PC-3 (cell line): ENCODE data around the gene SDK1. TPM values are rescaled to one million over a fixed set of nuclear protein-coding genes. Genes with fewer than 3 reads are reported as not detected.

ENCODE experiments used
- ATAC-seq: fragments of 200-7000 bp; cut with Tn5 transposase; 2 replicates; pipeline ENCODE4 v1.9.1; 2020; ENCODE audit warnings: mild to moderate bottlenecking, moderate library complexity
- BruUV-seq: library from RNA; stranded (reverse); fragments of 400-500 nt; replicated peaks from 2 replicates; lab custom pipeline; 2021; lab: Mats Ljungman, UMichigan
- CTCF ChIA-PET: fragments of 300-600 bp; sonication (Branson Sonifier 250); formaldehyde crosslinking; loops from one replicate; lab custom pipeline; 2022; ENCODE audit warnings: antibody characterized with exemption; lab: Charles Lee
- POLR2A ChIA-PET: fragments of 300-600 bp; sonication (Branson Sonifier 250); formaldehyde crosslinking; loops from one replicate; lab custom pipeline; 2022; ENCODE audit warnings: antibody characterized with exemption; ENCODE audit not compliant: unreplicated experiment; lab: Charles Lee
- DNase-seq: peaks from one replicate; pipeline ENCODE4 v3.0.0-alpha.2; 2015
- H2AFZ ChIP-seq: fragments of 300-600 bp; sonication (generic); 2 replicates; pipeline ENCODE4 v1.6.0; 2016; ENCODE audit warnings: antibody characterized with exemption, low read length
- H3F3A ChIP-seq: fragments of 300-600 bp; sonication (generic); one replicate; pipeline ENCODE4 v1.6.0; 2017; ENCODE audit warnings: antibody characterized with exemption, low read length, control low read depth, mild to moderate bottlenecking; ENCODE audit not compliant: unreplicated experiment
- H3K27ac ChIP-seq: fragments of 300-600 bp; sonication (generic); 2 replicates; pipeline ENCODE4 v1.5.1; 2016; ENCODE audit warnings: mild to moderate bottlenecking, low read length
- H3K27me3 ChIP-seq: fragments of 300-600 bp; sonication (generic); 2 replicates; pipeline ENCODE4 v1.6.1; 2016; ENCODE audit warnings: low read length, mixed read lengths
- H3K36me3 ChIP-seq: fragments of 300-600 bp; sonication (generic); 2 replicates; pipeline ENCODE4 v1.6.1; 2016; ENCODE audit warnings: low read depth, mixed run types, low read length, mixed read lengths
- H3K4me1 ChIP-seq: fragments of 300-600 bp; sonication (generic); 2 replicates; pipeline ENCODE4 v1.5.1; 2016; ENCODE audit warnings: low read length; ENCODE audit not compliant: insufficient read depth
- H3K4me2 ChIP-seq: fragments of 300-600 bp; sonication (generic); 2 replicates; pipeline ENCODE4 v1.6.0; 2016; ENCODE audit warnings: low read length
- H3K4me3 ChIP-seq: fragments of 300-600 bp; sonication (generic); 2 replicates; pipeline ENCODE4 v1.5.1; 2016; ENCODE audit warnings: mild to moderate bottlenecking, low read length, mixed read lengths
- H3K79me2 ChIP-seq: fragments of 300-600 bp; sonication (generic); 2 replicates; pipeline ENCODE4 v1.6.1; 2017; ENCODE audit warnings: low read length, mixed read lengths
- H3K9ac ChIP-seq: fragments of 300-600 bp; sonication (generic); 2 replicates; pipeline ENCODE4 v1.6.0; 2016; ENCODE audit warnings: mild to moderate bottlenecking, low read length
- H3K9me2 ChIP-seq: fragments of 300-600 bp; sonication (generic); replicated peaks from 2 replicates; pipeline ENCODE4 v1.6.1; 2016; ENCODE audit warnings: mixed run types, low read length, mixed read lengths
- H3K9me3 ChIP-seq: fragments of 300-600 bp; sonication (generic); 2 replicates; pipeline ENCODE4 v1.6.1; 2016; ENCODE audit warnings: low read length, mixed read lengths
- H4K20me1 ChIP-seq: fragments of 300-600 bp; sonication (generic); 2 replicates; pipeline ENCODE4 v1.6.1; 2016; ENCODE audit warnings: low read length, mixed read lengths
- CTCF ChIP-seq: fragments of 300-600 bp; sonication (generic); conservative IDR thresholded peaks from 2 replicates; pipeline ENCODE4 v1.5.1; 2017; ENCODE audit warnings: antibody characterized with exemption, low read depth, mild to moderate bottlenecking, low read length
- EZH2 ChIP-seq: fragments of 300-600 bp; sonication (generic); IDR thresholded peaks from one replicate; pipeline ENCODE4 v1.6.1; 2017; ENCODE audit warnings: antibody characterized with exemption, mild to moderate bottlenecking, low read length; ENCODE audit not compliant: unreplicated experiment
- EZH2phosphoT487 ChIP-seq: fragments of 300-600 bp; sonication (generic); IDR thresholded peaks from 2 replicates; pipeline ENCODE4 v1.6.1; 2018; ENCODE audit warnings: mild to moderate bottlenecking, antibody characterized with exemption, low read length, borderline replicate concordance
- intact Hi-C: fragments of 100-400 bp; cut with micrococcal nuclease; formaldehyde crosslinking; loops from 2 replicates; pipeline ENCODE4 v1.9.0; 2023
- total RNA-seq: library from RNA; depleted of rRNA; stranded (reverse); fragments of >200 nt; gene quantifications from 2 replicates; pipeline ENCODE4 v1.2.3, GENCODE V29; 2014

Gene SDK1
- total RNA-seq, 1 experiment from 2014 or later, result 2.8 TPM

- intact Hi-C loops, result no loop called here
- no peak overlapping the region for H2AFZ ChIP-seq
- CTCF ChIA-PET, result no interaction called here
- BruUV-seq, result no TSS peak
- no peak overlapping the region for H3K4me3 ChIP-seq
- H4K20me1 ChIP-seq, result no peaks in the 10 kb centered on the region
- 0 out of 2 replicates have a peak, but pooled peaks cover 8% of the 10 kb centered on the region for H3K4me1 ChIP-seq
- no peak for ATAC-seq
- no peak for TF ChIP-seq CTCF
- TF ChIP-seq EZH2phosphoT487, result no peak
- TF ChIP-seq EZH2, result no peak
- no peaks in the 10 kb centered on the region for H3F3A ChIP-seq
- H3K36me3 ChIP-seq, result no peaks in the 10 kb centered on the region
- H3K27me3 ChIP-seq, result no peaks in the 10 kb centered on the region
- H3K9me3 ChIP-seq, result no peaks in the 10 kb centered on the region
- H3K9me2 ChIP-seq, result no peaks in the 10 kb centered on the region
- no peaks in the 10 kb centered on the region for H3K79me2 ChIP-seq
- no peak overlapping the region for H3K27ac ChIP-seq
- no peak overlapping the region for H3K4me2 ChIP-seq
- H3K9ac ChIP-seq, result no peak overlapping the region
- DNase-seq, result no peak
- POLR2A ChIA-PET, result no interaction called here
Observed at GRCh38 chr7:3561932-3562331, 260.9 kb downstream of the SDK1 start.

- POLR2A ChIA-PET, result no interaction called here
- H3K9ac ChIP-seq, result no peak overlapping the region
- 0 out of 2 replicates have a peak, but pooled peaks cover 6% of the 10 kb centered on the region for H3K4me1 ChIP-seq
- H3K9me2 ChIP-seq, result no peaks in the 10 kb centered on the region
- H3K4me3 ChIP-seq, result no peak overlapping the region
- intact Hi-C loops, result no loop called here
- no peaks in the 10 kb centered on the region for H3K79me2 ChIP-seq
- CTCF ChIA-PET, result no interaction called here
- H3K4me2 ChIP-seq, result no peak overlapping the region
- H3F3A ChIP-seq, result no peaks in the 10 kb centered on the region
- H2AFZ ChIP-seq, result no peak overlapping the region
- no peak for DNase-seq
- H4K20me1 ChIP-seq, result no peaks in the 10 kb centered on the region
- H3K36me3 ChIP-seq, result no peaks in the 10 kb centered on the region
- no peak overlapping the region for H3K27ac ChIP-seq
- TF ChIP-seq CTCF, result no peak
- no peak for TF ChIP-seq EZH2phosphoT487
- TF ChIP-seq EZH2, result no peak
- no peak for ATAC-seq
- no peaks in the 10 kb centered on the region for H3K9me3 ChIP-seq
- BruUV-seq, result no TSS peak
- H3K27me3 ChIP-seq, result no peaks in the 10 kb centered on the region
Observed at GRCh38 chr7:3564231-3564630, 263.2 kb downstream of the SDK1 start.

- Histone ChIP-seq H3K9ac (no peak overlapping the region), H3K4me1 (no peaks in the 10 kb centered on the region), H3K36me3 (no peaks in the 10 kb centered on the region), H2AFZ (no peak overlapping the region), H3K4me3 (no peak overlapping the region), H4K20me1 (no peaks in the 10 kb centered on the region), H3F3A (no peaks in the 10 kb centered on the region), H3K9me2 (no peaks in the 10 kb centered on the region), H3K27ac (no peak overlapping the region), H3K79me2 (no peaks in the 10 kb centered on the region), H3K9me3 (no peaks in the 10 kb centered on the region), H3K4me2 (no peak overlapping the region), H3K27me3 (no peaks in the 10 kb centered on the region)
- ChIA-PET CTCF (no interaction called here), POLR2A (no interaction called here)
- BruUV-seq, result no TSS peak
- no peak for DNase-seq
- no peak for ATAC-seq
- intact Hi-C loops, result no loop called here
- no peak for TF ChIP-seq EZH2phosphoT487
- TF ChIP-seq EZH2, result no peak
- no peak for TF ChIP-seq CTCF
Observed at GRCh38 chr7:3568516-3568915, 267.5 kb downstream of the SDK1 start.
